Ovary (tissue), 9 donors: ENCODE data around the gene SIL1. TPM values are rescaled to one million over a fixed set of nuclear protein-coding genes. Genes with fewer than 3 reads are reported as not detected.
A peak's percentile ranks its signal among the peaks of the same experiment; 100 is the strongest.

Experiments
- DNase-seq, 5 donors: peaks; one replicate each; pipeline ENCODE4 v3.0.0-alpha.2; 2019 to 2020
- H3K27ac ChIP-seq, 2 donors: fragments of 200-600 bp; one replicate each; pipeline versions ENCODE4 v1.5.1 to v1.8.0; 2019 to 2022
- H3K27me3 ChIP-seq: fragments of 200-600 bp; one replicate; pipeline ENCODE4 v1.8.0; 2022
- H3K36me3 ChIP-seq: fragments of 200-600 bp; sonication (generic); one replicate; pipeline ENCODE4 v1.5.1; 2019
- H3K4me1 ChIP-seq: one replicate; pipeline ENCODE4 v1.8.1; 2013; ENCODE audit warnings: mild to moderate bottlenecking, moderate library complexity; ENCODE audit not compliant: insufficient read depth
- H3K4me3 ChIP-seq: fragments of 200-600 bp; sonication (generic); one replicate; pipeline ENCODE4 v1.5.1; 2017
- H3K9me3 ChIP-seq, 2 donors: fragments of 200-600 bp in 1 of 2; sonication (generic) in 1 of 2; one replicate each; pipeline versions ENCODE4 v1.5.1 to v1.8.1; 2013 to 2019; ENCODE audit warnings: mild to moderate bottlenecking in 1 of 2, moderate library complexity in 1 of 2
- CTCF ChIP-seq, 3 donors: fragments of 450-650 bp in 2 of 3; fragments of 200-600 bp in 1 of 3; IDR thresholded peaks; one replicate each; pipeline versions ENCODE4 v1.5.1 to v1.8.0; 2016 to 2022; ENCODE audit warnings: antibody characterized with exemption in 3 of 3, mild to moderate bottlenecking in 1 of 3
- EP300 ChIP-seq: sonication (generic); formaldehyde crosslinking; IDR thresholded peaks from one replicate; pipeline ENCODE4 v1.6.1; 2017; ENCODE audit warnings: antibody characterized with exemption
- POLR2A ChIP-seq: fragments of 450-650 bp; IDR thresholded peaks from one replicate; pipeline ENCODE4 v1.6.1; 2017; ENCODE audit warnings: antibody characterized with exemption, mild to moderate bottlenecking, moderate library complexity
- WGBS, 3 donors: extraction: QIAGEN DNeasy Blood & Tissue Kit in 1 of 3; methylation state at CpG; one replicate each; pipeline versions ENCODE4 v1.1.5 to v1.1.7; 2013 to 2017; 5-methylcytosine and 5-hydroxymethylcytosine counted together
- intact Hi-C, 4 donors: fragments of 100-400 bp; cut with DNase I; formaldehyde crosslinking; loops; one replicate each; pipeline versions ENCODE4 v1.11.0 to v1.15.1; 2022 to 2023
- polyA plus RNA-seq, 2 donors: library from polyadenylated mRNA; stranded (reverse); fragments of 200-250 nt in 1 of 2; fragments of 350-450 nt in 1 of 2; fragmentation: Illumina TruSeq in 1 of 2; extraction: RNeasy Lipid Tissue Mini Kit (QIAGEN cat#74804) in 1 of 2; gene quantifications; one replicate each; pipeline ENCODE4 v1.2.3, GENCODE V29; 2013 to 2014
- total RNA-seq, 7 donors: library from RNA; depleted of rRNA in 2 of 7; stranded (reverse); fragments of >200 nt in 2 of 7; fragmentation: NEBNext Ultra II Directional in 3 of 7; extraction: Animal tissue kit (Norgen Biotek cat#: 25700) in 3 of 7; gene quantifications; one replicate each; pipeline versions ENCODE4 v1.1.0 to v1.2.4, GENCODE V29; 2016 to 2023
- donor health status: DM: no; HTN: no; CAD: no; lungs with moderate emphysema.
- donor health status: DM: no; HTN: no; CAD: no.
- donor health status: Bipolar disorder and iron deficiency.
- donor health status: DM: yes; HTN: yes; CAD: no.
- donor health status: DM: no; HTN: no; CAD: no.
- donor health status: DM: yes; HTN: yes; CAD: no.

The SIL1 gene
- total and polyA plus RNA-seq, 9 donors: 15.7 to 93.0 (median 34.9) TPM

DNA sequence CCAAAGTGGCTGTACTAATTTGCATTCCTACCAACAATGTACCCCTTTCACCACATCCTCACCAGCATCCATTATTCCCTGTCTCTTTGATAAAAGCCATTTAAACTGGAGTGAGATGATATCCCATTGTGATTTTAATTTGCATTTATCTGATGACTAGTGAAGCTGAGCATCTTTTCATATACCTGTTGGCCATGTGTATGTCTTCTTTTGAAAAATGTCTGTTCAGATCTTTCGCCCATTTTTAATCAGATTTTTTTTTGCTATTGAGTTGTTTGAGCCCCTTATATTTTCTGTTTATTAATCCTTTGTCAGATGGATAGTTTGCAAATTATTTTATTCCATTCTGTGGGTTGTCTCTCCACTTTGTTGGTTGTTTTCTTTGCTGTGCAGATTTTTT lies 202.0 kb downstream of the SIL1 start:
- intact Hi-C loops: no loop called here
- Histone ChIP-seq H3K4me3 (no peak overlapping the region), H3K4me1 (no peaks in the 10 kb centered on the region), H3K27ac (no peak overlapping the region), H3K9me3 (no peaks in the 10 kb centered on the region), H3K36me3 (no peaks in the 10 kb centered on the region), H3K27me3 (no peaks in the 10 kb centered on the region)
- WGBS, 3 donors: 95 to 100% (median 100%) methylated on average over 1 of the region's 1 CpG
- TF ChIP-seq EP300: no peak
- TF ChIP-seq POLR2A: no peak
- TF ChIP-seq CTCF (IDR thresholded peaks at IDR 0.05): no peak
- DNase-seq: no peak

DNA sequence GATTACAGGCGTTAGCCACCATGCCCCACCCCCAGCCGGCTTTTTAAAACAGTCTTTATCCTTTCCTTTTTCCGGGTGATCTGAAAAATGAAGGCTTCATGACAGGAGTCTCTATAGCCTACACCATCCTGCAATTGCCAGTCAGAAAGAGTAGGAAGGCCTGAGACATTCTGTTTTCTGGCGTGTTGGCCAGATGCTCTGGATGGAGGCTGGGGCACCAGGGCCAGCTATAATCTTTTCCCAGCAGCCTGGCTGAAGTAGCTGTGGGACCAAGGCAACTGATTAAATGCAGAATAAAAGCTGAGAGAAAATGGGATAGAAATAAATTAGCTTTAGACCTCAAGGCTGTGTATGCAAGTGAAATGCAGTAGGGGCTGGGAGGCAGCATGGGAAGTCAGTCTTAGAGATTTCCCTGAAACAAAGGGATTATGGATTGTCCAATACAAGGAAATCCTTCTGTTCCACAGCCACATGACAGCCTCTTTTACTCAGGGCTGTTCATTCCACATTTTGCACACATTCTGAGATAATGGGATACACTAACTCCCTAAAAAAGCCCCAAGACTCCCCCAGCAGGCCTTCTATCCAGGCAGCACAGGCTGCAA lies 207.1 kb downstream of the SIL1 start:
- no peaks in the 10 kb centered on the region for H3K4me1 ChIP-seq
- H3K36me3 ChIP-seq: no peaks in the 10 kb centered on the region
- intact Hi-C loops: no loop called here
- H3K27me3 ChIP-seq: no peaks in the 10 kb centered on the region
- TF ChIP-seq POLR2A (no peak), CTCF (IDR thresholded peaks at IDR 0.05) (no peak), EP300 (no peak)
- H3K9me3 ChIP-seq: no peaks in the 10 kb centered on the region
- no peak overlapping the region for H3K4me3 ChIP-seq
- WGBS, 3 donors: 85 to 93% (median 90%) methylated on average over 4 of the region's 4 CpGs
- DNase-seq: no peak
- no peak overlapping the region for H3K27ac ChIP-seq

DNA sequence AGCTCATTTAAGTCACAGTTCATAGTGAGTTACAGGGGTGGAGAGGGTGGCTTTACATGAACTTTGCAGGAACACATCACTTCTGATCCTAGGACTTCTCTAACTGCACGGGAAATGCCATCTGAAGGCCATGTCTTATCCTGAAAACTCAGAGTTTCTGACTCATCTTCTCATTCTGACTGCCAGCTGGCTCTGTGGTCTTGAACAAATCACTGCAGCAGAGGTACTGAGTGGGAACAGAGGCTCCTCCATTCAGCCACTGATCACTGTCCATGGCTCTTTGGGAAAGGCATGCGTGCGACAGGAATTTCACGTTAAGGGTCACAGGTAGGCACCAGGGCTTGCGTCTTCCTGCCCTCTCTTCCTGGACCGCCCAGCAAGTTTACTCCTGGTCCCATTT lies 208.4 kb downstream of the SIL1 start:
- TF ChIP-seq CTCF (IDR thresholded peaks at IDR 0.05): no peak
- no peak for TF ChIP-seq EP300
- TF ChIP-seq POLR2A: no peak

GRCh38 chr5:138986186-138986800 lies 211.9 kb downstream of the SIL1 start:
- WGBS, 3 donors: 88 to 90% (median 88%) methylated on average over 5 of the region's 5 CpGs
- no peak overlapping the region for H3K27ac ChIP-seq
- H3K27me3 ChIP-seq: no peaks in the 10 kb centered on the region
- no peaks in the 10 kb centered on the region for H3K4me1 ChIP-seq
- DNase-seq: peak in 1 of 5 donors; percentile 2
- no peak overlapping the region for H3K4me3 ChIP-seq
- no peaks in the 10 kb centered on the region for H3K9me3 ChIP-seq
- no peaks in the 10 kb centered on the region for H3K36me3 ChIP-seq
- TF ChIP-seq POLR2A: no peak
- TF ChIP-seq EP300: no peak
- TF ChIP-seq CTCF (IDR thresholded peaks at IDR 0.05): no peak
- intact Hi-C loops: no loop called here

More for the DNA sequence above, 208.4 kb downstream of the SIL1 start:
- no peaks in the 10 kb centered on the region for H3K4me1 ChIP-seq
- 81 to 86% (median 83%) methylated on average over 6 of the region's 6 CpGs for WGBS, 3 donors
- H3K27ac ChIP-seq: no peak overlapping the region
- no peak for DNase-seq
- H3K4me3 ChIP-seq: no peak overlapping the region
- H3K36me3 ChIP-seq: no peaks in the 10 kb centered on the region
- no peaks in the 10 kb centered on the region for H3K27me3 ChIP-seq
- intact Hi-C loops: no loop called here
- no peaks in the 10 kb centered on the region for H3K9me3 ChIP-seq
